Stimulated activated CD8-positive, alpha-beta memory T cell treated with anti-CD3 and anti-CD28 coated beads, Interleukin-12 subunit alpha, Interleukin-12 subunit beta, amount 100 ng/mL, for 24 hours (primary cell): ENCODE measurements around the gene ZNF20.
A peak's percentile ranks its signal among the peaks of the same experiment; 100 is the strongest.
"Not testable (repeated sequence)": the region's sequence is repeated elsewhere in the genome, so short reads cannot be mapped to it uniquely, and the experiment has no call there.

Source experiments
- DNase-seq: peaks from one replicate; pipeline ENCODE4 v3.0.0-alpha.2; 2020; ENCODE audit errors: extremely low read depth

The ZNF20 gene

GRCh38 chr19:12112701-12113100 is 27.4 kb downstream of the ZNF20 start:
- no peak for DNase-seq

- no peak for DNase-seq
These were observed 28.1 kb downstream of the ZNF20 start for GRCh38 chr19:12111943-12112637.

GRCh38 chr19:12111176-12111575 is 29.0 kb downstream of the ZNF20 start:
- no peak for DNase-seq

GRCh38 chr19:12103909-12104308 is 36.2 kb downstream of the ZNF20 start:
- not testable (repeated sequence) for DNase-seq

GRCh38 chr19:12098040-12098439 is 42.1 kb downstream of the ZNF20 start:
- DNase-seq: no peak

GRCh38 chr19:12095111-12095790 is 44.9 kb downstream of the ZNF20 start:
- DNase-seq: no peak

- DNase-seq: no peak
These were observed 46.4 kb downstream of the ZNF20 start for GRCh38 chr19:12093777-12094176.

GRCh38 chr19:12092956-12093355 is 47.2 kb downstream of the ZNF20 start:
- DNase-seq: no peak

GRCh38 chr19:12092065-12092867 is 47.9 kb downstream of the ZNF20 start:
- peak; percentile 23 for DNase-seq

- DNase-seq: peak; percentile 23
These were observed 49.3 kb downstream of the ZNF20 start for GRCh38 chr19:12090807-12091206.

GRCh38 chr19:12085074-12085818 is 54.9 kb downstream of the ZNF20 start:
- no peak for DNase-seq

- DNase-seq: not testable (repeated sequence)
These were observed 56.8 kb downstream of the ZNF20 start for GRCh38 chr19:12083336-12083735.
